Spleen (tissue), 11 donors: Measurements from ENCODE around the gene FGD5. TPM values are rescaled to one million over a fixed set of nuclear protein-coding genes. Genes with fewer than 3 reads are reported as not detected.

ENCODE experiments used
- DNase-seq: peaks from one replicate; pipeline ENCODE4 v3.0.0-alpha.2; 2020
- H3K27ac ChIP-seq, 8 donors: fragments of 200-600 bp; sonication (generic) in 7 of 8; 1 replicate in 4 of 8; 2 replicates in 4 of 8; pipeline versions ENCODE4 v1.5.0 to v1.8.0; 2016 to 2021; ENCODE audit warnings: inconsistent platforms in 4 of 8, mild to moderate bottlenecking in 4 of 8, moderate library complexity in 1 of 8
- H3K27me3 ChIP-seq, 7 donors: fragments of 200-600 bp; sonication (generic) in 6 of 7; replicated peaks in 1 of 7; 1 replicate in 4 of 7; 2 replicates in 3 of 7; pipeline versions ENCODE4 v1.5.0 to v1.8.0; 2016 to 2021; ENCODE audit warnings: inconsistent platforms in 3 of 7, mild to moderate bottlenecking in 1 of 7
- H3K36me3 ChIP-seq, 6 donors: fragments of 200-600 bp; sonication (generic) in 5 of 6; 1 replicate in 4 of 6; 2 replicates in 2 of 6; pipeline versions ENCODE4 v1.5.0 to v1.8.0; 2016 to 2021; ENCODE audit warnings: inconsistent platforms in 2 of 6
- H3K4me1 ChIP-seq, 6 donors: fragments of 200-600 bp; sonication (generic) in 5 of 6; 1 replicate in 3 of 6; 2 replicates in 3 of 6; pipeline versions ENCODE4 v1.5.0 to v1.8.0; 2016 to 2021; ENCODE audit warnings: inconsistent platforms in 3 of 6
- H3K4me3 ChIP-seq, 8 donors: fragments of 200-600 bp; sonication (generic) in 7 of 8; 1 replicate in 4 of 8; 2 replicates in 4 of 8; pipeline versions ENCODE4 v1.5.0 to v1.8.0; 2016 to 2021; ENCODE audit warnings: inconsistent platforms in 4 of 8, mild to moderate bottlenecking in 4 of 8, moderate library complexity in 2 of 8
- H3K9me3 ChIP-seq, 8 donors: fragments of 200-600 bp; sonication (generic) in 7 of 8; 1 replicate in 4 of 8; 2 replicates in 4 of 8; pipeline versions ENCODE4 v1.5.0 to v1.8.0; 2016 to 2021; ENCODE audit warnings: inconsistent platforms in 4 of 8
- CTCF ChIP-seq, 11 experiments: fragments of 200-600 bp in 7 of 11; fragments of 450-650 bp in 4 of 11; sonication (generic) in 4 of 11; IDR thresholded peaks in 8 of 11; conservative IDR thresholded peaks in 3 of 11; 1 replicate in 7 of 11; 2 replicates in 4 of 11; pipeline versions ENCODE4 v1.4.0 to v1.8.0; 2016 to 2021; ENCODE audit warnings: antibody characterized with exemption in 11 of 11, inconsistent platforms in 4 of 11, mild to moderate bottlenecking in 1 of 11
- POLR2A ChIP-seq, 3 donors: fragments of 450-650 bp; IDR thresholded peaks; one replicate each; pipeline ENCODE4 v1.5.1; 2017; ENCODE audit warnings: antibody characterized with exemption in 3 of 3, mild to moderate bottlenecking in 1 of 3
- POLR2AphosphoS5 ChIP-seq, 3 donors: sonication (generic); formaldehyde crosslinking; IDR thresholded peaks; one replicate each; pipeline ENCODE4 v1.5.1; 2017; ENCODE audit warnings: antibody characterized with exemption in 3 of 3
- WGBS, 5 donors: extraction: QIAGEN DNeasy Blood & Tissue Kit in 3 of 5; methylation state at CpG; one replicate each; pipeline versions ENCODE4 v1.1.5 to v1.1.7; 2013 to 2018; 5-methylcytosine and 5-hydroxymethylcytosine counted together
- intact Hi-C: fragments of 100-400 bp; cut with DNase I; formaldehyde crosslinking; loops from one replicate; pipeline ENCODE4 v1.15.0; 2023; ENCODE audit warnings: low total_unique reads
- polyA plus RNA-seq, 3 donors: library from polyadenylated mRNA; stranded (reverse); fragments of 200-250 nt; gene quantifications; one replicate each; pipeline ENCODE4 v1.2.1, GENCODE V29; 2013
- total RNA-seq, 7 donors: library from RNA; depleted of rRNA in 3 of 7; stranded (reverse); fragments of >200 nt in 3 of 7; fragmentation: NEBNext Ultra II Directional in 4 of 7; extraction: Animal tissue kit (Norgen Biotek cat#: 25700) in 4 of 7; gene quantifications; one replicate each; pipeline versions ENCODE4 v1.1.0 to v1.2.1, GENCODE V29; 2016 to 2021
- donor health status: healthy with polysubstance abuse.
- donor health status: DM: no; HTN: no; CAD: no; lungs with moderate emphysema.
- donor health status: DM: no; HTN: no; CAD: no.
- donor health status: Bipolar disorder and iron deficiency.
- donor health status: healthy.
- donor health status: DM: no; HTN: no; CAD: no.
- donor health status: DM: yes; HTN: yes; CAD: no.

Gene FGD5
- total and polyA plus RNA-seq, 10 donors: 6.0 to 145 (median 63.8) TPM

- Histone ChIP-seq H3K27me3 (no peaks in the 10 kb centered on the region), H3K9me3 (no peaks in the 10 kb centered on the region), H3K27ac (peak overlapping the region in 1 of 8 donors; percentile 14), H3K4me3 (no peak overlapping the region), H3K4me1 (peaks cover 6 to 17% (median 11%) of the 10 kb centered on the region in 6 donors), H3K36me3 (peaks cover 0 to 67% (median 16%) of the 10 kb centered on the region in 6 donors)
- intact Hi-C loops: loop anchor here (5.0 kb wide), 1 partner anchor 250 kb away; no protein-coding TSS in a partner anchor
- peak; percentile 76 for DNase-seq
- TF ChIP-seq POLR2AphosphoS5 (IDR thresholded peaks at IDR 0.05) (no peak), CTCF (IDR thresholded peaks at IDR 0.05 in 8 of 11, conservative IDR thresholded peaks at IDR 0.05 in 3 of 11) (no peak), POLR2A (IDR thresholded peaks at IDR 0.05) (no peak)
- WGBS, 5 donors: 80 to 88% (median 87%) methylated on average over 8 to 21 of the region's 21 CpGs
These were observed 103.3 kb downstream of the FGD5 start for GRCh38 chr3:14921811-14922705.

- Histone ChIP-seq H3K4me3 (no peak overlapping the region), H3K27ac (no peak overlapping the region), H3K36me3 (peaks cover 0 to 66% (median 15%) of the 10 kb centered on the region in 6 donors), H3K9me3 (no peaks in the 10 kb centered on the region), H3K27me3 (no peaks in the 10 kb centered on the region), H3K4me1 (peaks cover 6 to 17% (median 11%) of the 10 kb centered on the region in 6 donors)
- intact Hi-C loops: loop anchor here (5.0 kb wide), 1 partner anchor 251 kb away; no protein-coding TSS in a partner anchor
- 90 to 95% (median 94%) methylated on average over 13 of the region's 13 CpGs for WGBS, 5 donors
- DNase-seq: peak; percentile 68
- TF ChIP-seq CTCF (IDR thresholded peaks at IDR 0.05 in 8 of 11, conservative IDR thresholded peaks at IDR 0.05 in 3 of 11): no peak
- no peak for TF ChIP-seq POLR2A (IDR thresholded peaks at IDR 0.05)
- TF ChIP-seq POLR2AphosphoS5 (IDR thresholded peaks at IDR 0.05): peak in 1 of 3 donors; percentile 6
These were observed 104.1 kb downstream of the FGD5 start for GRCh38 chr3:14922863-14923262.

GRCh38 chr3:14923476-14923875, 104.7 kb downstream of the FGD5 start:
- Histone ChIP-seq H3K36me3 (peaks cover 0 to 63% (median 15%) of the 10 kb centered on the region in 6 donors), H3K27ac (no peak overlapping the region), H3K9me3 (no peaks in the 10 kb centered on the region), H3K4me1 (peaks cover 6 to 17% (median 11%) of the 10 kb centered on the region in 6 donors), H3K27me3 (no peaks in the 10 kb centered on the region), H3K4me3 (no peak overlapping the region)
- WGBS, 5 donors: 76 to 88% (median 86%) methylated on average over 6 of the region's 6 CpGs
- intact Hi-C loops: loop anchor here (5.0 kb wide), 1 partner anchor 251 kb away; no protein-coding TSS in a partner anchor
- TF ChIP-seq POLR2A (IDR thresholded peaks at IDR 0.05): no peak
- no peak for TF ChIP-seq CTCF (IDR thresholded peaks at IDR 0.05 in 8 of 11, conservative IDR thresholded peaks at IDR 0.05 in 3 of 11)
- no peak for TF ChIP-seq POLR2AphosphoS5 (IDR thresholded peaks at IDR 0.05)
- DNase-seq: no peak
